Thoracic aorta (tissue), 2 donors: ENCODE data around the gene RPL29. TPM values are rescaled to one million over a fixed set of nuclear protein-coding genes. Genes with fewer than 3 reads are reported as not detected.
A peak's percentile ranks its signal among the peaks of the same experiment; 100 is the strongest.

ENCODE experiments used
- ATAC-seq: fragments of 150-250 bp; one replicate; pipeline ENCODE4 v1.8.0; 2017; ENCODE audit warnings: low read depth; ENCODE audit not compliant: insufficient number of reproducible peaks, low FRiP score
- DNase-seq: peaks from one replicate; pipeline ENCODE4 v3.0.0-alpha.2; 2020; ENCODE audit warnings: low spot score
- H3K27ac ChIP-seq, 2 donors: fragments of 200-600 bp; sonication (generic); 1 replicate in 1 of 2; 2 replicates in 1 of 2; pipeline ENCODE4 v1.5.1; 2016; ENCODE audit warnings: mild to moderate bottlenecking in 2 of 2, moderate library complexity in 2 of 2
- H3K27me3 ChIP-seq: fragments of 200-600 bp; sonication (generic); replicated peaks from 2 replicates; pipeline ENCODE4 v1.6.0; 2016; ENCODE audit warnings: mild to moderate bottlenecking; ENCODE audit not compliant: insufficient read depth
- H3K36me3 ChIP-seq: fragments of 200-600 bp; sonication (generic); one replicate; pipeline ENCODE4 v1.5.1; 2016
- H3K4me1 ChIP-seq, 2 donors: fragments of 200-600 bp; sonication (generic); 1 replicate in 1 of 2; 2 replicates in 1 of 2; pipeline versions ENCODE4 v1.5.1 to v1.6.0; 2016; ENCODE audit warnings: low read depth in 2 of 2, mild to moderate bottlenecking in 1 of 2; ENCODE audit not compliant: control insufficient read depth in 1 of 2
- H3K4me3 ChIP-seq: fragments of 200-600 bp; sonication (generic); 2 replicates; pipeline ENCODE4 v1.5.1; 2016; ENCODE audit warnings: mild to moderate bottlenecking
- H3K9me3 ChIP-seq: fragments of 200-600 bp; sonication (generic); 2 replicates; pipeline ENCODE4 v1.5.1; 2016
- total RNA-seq, 2 donors: library from RNA; depleted of rRNA; stranded (reverse); fragments of >200 nt; gene quantifications; one replicate each; pipeline versions ENCODE4 v1.1.0 to v1.2.3, GENCODE V29; 2016
- TF ChIP-seq, protein P1 (sequence below): fragments of 200-600 bp; sonication (generic); IDR thresholded peaks from one replicate; pipeline ENCODE4 v1.5.1; 2019; ENCODE audit warnings: antibody characterized with exemption

Gene RPL29
- total RNA-seq, 2 donors from 2014 or later, result 642 to 718 TPM

DNA sequence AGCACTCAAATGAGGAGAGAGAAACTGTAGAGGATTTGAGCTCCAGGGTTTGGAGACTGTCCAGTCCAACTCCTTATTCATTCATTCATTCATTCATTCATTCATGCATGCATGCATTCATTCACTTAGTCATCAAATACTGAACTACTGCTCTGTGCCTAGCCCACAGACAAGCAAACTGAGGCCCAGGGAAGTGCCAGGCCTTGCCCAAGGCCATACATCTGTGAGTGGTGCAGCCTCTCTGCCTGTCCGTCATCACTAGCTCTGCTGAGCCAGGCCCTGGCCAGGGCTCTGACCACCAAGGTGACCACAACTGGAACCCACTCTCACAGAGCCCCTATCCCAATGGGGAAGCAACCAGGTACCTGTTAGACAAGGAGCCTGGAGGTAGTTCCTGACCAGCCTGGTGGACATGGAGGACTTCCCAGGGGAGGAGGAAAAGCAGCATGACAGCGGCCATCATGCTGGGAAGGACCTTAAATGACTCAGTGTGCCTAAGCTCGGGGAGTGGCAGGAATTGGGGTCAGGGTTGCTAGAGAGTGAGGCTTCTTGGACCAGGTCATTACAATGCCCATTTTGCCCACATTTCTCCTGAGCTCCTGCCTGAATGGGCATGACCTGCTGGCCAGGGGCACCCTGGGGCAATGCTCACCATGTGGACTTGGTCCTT is 27.5 kb upstream of the RPL29 start:
- H3K4me3 ChIP-seq, result peak overlapping the region; percentile 44
- no peaks in the 10 kb centered on the region for H3K36me3 ChIP-seq
- H3K27ac ChIP-seq, result peak overlapping the region; percentile 92 to 95
- peaks cover 52 to 82% of the 10 kb centered on the region in 2 donors for H3K4me1 ChIP-seq
- H3K9me3 ChIP-seq, result no peaks in the 10 kb centered on the region
- no peaks in the 10 kb centered on the region for H3K27me3 ChIP-seq
- ATAC-seq (no peak), DNase-seq (no peak)
- TF ChIP-seq, protein P1, sequence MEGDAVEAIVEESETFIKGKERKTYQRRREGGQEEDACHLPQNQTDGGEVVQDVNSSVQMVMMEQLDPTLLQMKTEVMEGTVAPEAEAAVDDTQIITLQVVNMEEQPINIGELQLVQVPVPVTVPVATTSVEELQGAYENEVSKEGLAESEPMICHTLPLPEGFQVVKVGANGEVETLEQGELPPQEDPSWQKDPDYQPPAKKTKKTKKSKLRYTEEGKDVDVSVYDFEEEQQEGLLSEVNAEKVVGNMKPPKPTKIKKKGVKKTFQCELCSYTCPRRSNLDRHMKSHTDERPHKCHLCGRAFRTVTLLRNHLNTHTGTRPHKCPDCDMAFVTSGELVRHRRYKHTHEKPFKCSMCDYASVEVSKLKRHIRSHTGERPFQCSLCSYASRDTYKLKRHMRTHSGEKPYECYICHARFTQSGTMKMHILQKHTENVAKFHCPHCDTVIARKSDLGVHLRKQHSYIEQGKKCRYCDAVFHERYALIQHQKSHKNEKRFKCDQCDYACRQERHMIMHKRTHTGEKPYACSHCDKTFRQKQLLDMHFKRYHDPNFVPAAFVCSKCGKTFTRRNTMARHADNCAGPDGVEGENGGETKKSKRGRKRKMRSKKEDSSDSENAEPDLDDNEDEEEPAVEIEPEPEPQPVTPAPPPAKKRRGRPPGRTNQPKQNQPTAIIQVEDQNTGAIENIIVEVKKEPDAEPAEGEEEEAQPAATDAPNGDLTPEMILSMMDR, result no peak

DNA sequence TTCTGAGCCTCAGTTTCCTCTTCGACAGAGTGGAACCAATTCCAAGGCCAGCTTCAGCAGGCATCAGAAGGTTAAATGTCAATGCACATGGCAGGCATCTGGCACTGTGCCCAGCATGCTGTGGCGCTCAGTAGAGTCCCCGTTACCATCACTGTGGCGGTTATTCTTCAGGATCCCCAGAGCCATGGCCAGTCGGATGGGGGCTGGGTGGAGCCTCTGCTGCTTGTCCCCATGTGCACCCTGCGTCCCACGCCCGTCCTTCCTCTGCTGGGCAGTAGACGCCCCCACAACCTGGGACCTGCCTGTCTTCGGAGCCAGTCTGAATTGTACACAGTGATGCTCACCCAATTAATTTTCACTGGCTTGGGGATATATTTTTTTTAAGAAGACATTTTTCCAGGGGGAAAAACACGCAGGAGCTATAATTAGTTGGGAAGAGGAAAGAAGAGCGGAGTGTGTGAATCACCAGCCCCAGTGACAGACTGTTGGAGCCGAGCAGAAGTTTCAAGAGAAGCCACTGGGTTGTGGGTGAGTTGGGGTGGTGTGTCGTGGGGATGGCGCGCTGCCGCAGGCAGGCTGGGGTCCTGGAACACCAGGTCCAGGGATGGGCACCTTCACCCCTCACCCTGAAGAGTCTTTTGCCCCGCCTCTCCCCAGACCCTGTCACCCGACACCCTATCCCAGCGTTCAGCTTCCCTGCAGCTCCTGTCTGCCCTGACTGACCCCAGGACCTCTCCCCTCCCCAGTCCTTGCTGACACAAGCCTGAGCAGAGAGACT is 26.8 kb upstream of the RPL29 start:
- peak; percentile 25 for DNase-seq
- H3K4me3 ChIP-seq, result peak overlapping the region; percentile 44
- no peaks in the 10 kb centered on the region for H3K9me3 ChIP-seq
- peak; percentile 25 for ATAC-seq
- H3K27ac ChIP-seq, result peak overlapping the region; percentile 92 to 95
- H3K36me3 ChIP-seq, result no peaks in the 10 kb centered on the region
- TF ChIP-seq, protein P1, result peak; percentile 8
- H3K27me3 ChIP-seq, result no peaks in the 10 kb centered on the region
- H3K4me1 ChIP-seq, result peaks cover 52 to 90% of the 10 kb centered on the region in 2 donors

- H3K4me3 ChIP-seq, result no peak overlapping the region
- no peaks in the 10 kb centered on the region for H3K27me3 ChIP-seq
- DNase-seq (no peak), ATAC-seq (no peak)
- TF ChIP-seq, protein P1, result no peak
- H3K4me1 ChIP-seq, result peaks cover 52 to 98% of the 10 kb centered on the region in 2 donors
- H3K36me3 ChIP-seq, result no peaks in the 10 kb centered on the region
- H3K27ac ChIP-seq, result peak overlapping the region; percentile 92 to 95
- no peaks in the 10 kb centered on the region for H3K9me3 ChIP-seq
Measured at GRCh38 chr3:52021489-52022268, 26.0 kb upstream of the RPL29 start.

GRCh38 chr3:52020796-52021195 is 25.1 kb upstream of the RPL29 start:
- Histone ChIP-seq H3K36me3 (no peaks in the 10 kb centered on the region), H3K27me3 (no peaks in the 10 kb centered on the region), H3K27ac (peak overlapping the region; percentile 92 to 95), H3K9me3 (no peaks in the 10 kb centered on the region), H3K4me3 (no peak overlapping the region), H3K4me1 (peaks cover 48 to 100% of the 10 kb centered on the region in 2 donors)
- ATAC-seq (no peak), DNase-seq (no peak)
- TF ChIP-seq, protein P1, result no peak
